K562 (cell line): ENCODE data around the gene MAP3K14. TPM values are rescaled to one million over a fixed set of nuclear protein-coding genes. Genes with fewer than 3 reads are reported as not detected.
A peak's percentile ranks its signal among the peaks of the same experiment; 100 is the strongest.

Experiments
- ATAC-seq: fragments of 200-7000 bp; cut with Tn5 transposase; 3 replicates; pipeline ENCODE4 v1.9.1; 2020; ENCODE audit warnings: moderate library complexity
- BruUV-seq: library from RNA; stranded (reverse); fragments of 400-500 nt; replicated peaks from 2 replicates; lab custom pipeline; 2021; lab: Mats Ljungman, UMichigan
- CTCF ChIA-PET: fragments of 300-600 bp; formaldehyde crosslinking; extraction: SDS; loops from one replicate; lab custom pipeline; 2021; ENCODE audit warnings: low intra/inter-chr PET ratio; lab: Yijun Ruan, JAX
- POLR2A ChIA-PET: fragments of 300-600, 350-650 bp; sonication (Branson Sonifier 250); formaldehyde crosslinking; extraction: SDS; loops from one replicate; lab custom pipeline; 2021; ENCODE audit warnings: antibody characterized with exemption, inconsistent platforms; lab: Yijun Ruan, JAX
- DNase-seq, 4 experiments: peaks; one replicate each; pipeline versions ENCODE4 v3.0.0 to v3.0.0-alpha.2; 2011 to 2018; ENCODE audit warnings: low spot score in 3 of 4, mixed read lengths in 3 of 4; ENCODE audit errors: extremely low read depth in 1 of 4
- FAIRE-seq: peaks from 2 replicates; lab custom pipeline; 2011; peaks lifted over from hg19 to GRCh38; lab: Jason Lieb, UNC
- H2AFZ ChIP-seq: 2 replicates; pipeline ENCODE4 v1.6.0; 2011; ENCODE audit warnings: low read depth, low read length, control low read depth, inconsistent platforms
- H3K27ac ChIP-seq: fragments of 200-600 bp; 3 replicates; pipeline ENCODE4 v1.8.0; 2011; ENCODE audit warnings: low read depth, mild to moderate bottlenecking, control low read depth, inconsistent platforms, low read length, moderate library complexity, mixed read lengths; ENCODE audit errors: extremely low read depth
- H3K27me3 ChIP-seq, 2 experiments: fragments of 300-600 bp in 1 of 2; 2 replicates in 1 of 2; 3 replicates in 1 of 2; pipeline versions ENCODE4 v1.6.0 to v1.8.0; 2011; ENCODE audit warnings: inconsistent platforms in 2 of 2, low read length in 2 of 2, mild to moderate bottlenecking in 1 of 2, mixed read lengths in 1 of 2, moderate library complexity in 1 of 2; ENCODE audit not compliant: control insufficient read depth in 2 of 2, insufficient read depth in 2 of 2
- H3K36me3 ChIP-seq: fragments of 300-600 bp; 3 replicates; pipeline ENCODE4 v1.8.0; 2011; ENCODE audit warnings: mild to moderate bottlenecking, low read length, inconsistent platforms; ENCODE audit not compliant: control insufficient read depth, insufficient read depth
- H3K4me1 ChIP-seq, 2 experiments: fragments of 200-600 bp in 1 of 2; replicated peaks in 1 of 2; 2 replicates in 1 of 2; 3 replicates in 1 of 2; pipeline versions ENCODE4 v1.5.1 to v1.8.0; 2011; ENCODE audit warnings: inconsistent platforms in 2 of 2, low read length in 2 of 2, mild to moderate bottlenecking in 1 of 2, mixed read lengths in 1 of 2, moderate library complexity in 1 of 2; ENCODE audit not compliant: control insufficient read depth in 2 of 2, insufficient read depth in 2 of 2
- H3K4me2 ChIP-seq: 2 replicates; pipeline ENCODE4 v1.6.1; 2011; ENCODE audit warnings: low read length, control low read depth, inconsistent platforms, mixed read lengths; ENCODE audit not compliant: insufficient read depth
- H3K4me3 ChIP-seq: fragments of 200-600 bp; sonication (generic), shearing (Covaris generic); 2 replicates; pipeline ENCODE4 v1.5.1; 2016; ENCODE audit warnings: control low read depth, inconsistent platforms
- H3K79me2 ChIP-seq: fragments of 200-600 bp; 3 replicates; pipeline ENCODE4 v1.8.0; 2011; ENCODE audit warnings: low read length, inconsistent platforms; ENCODE audit not compliant: control insufficient read depth, insufficient read depth
- H3K9ac ChIP-seq, 2 experiments: 2 replicates each; pipeline versions ENCODE4 v1.6.0 to v1.6.1; 2011; ENCODE audit warnings: low read depth in 2 of 2, low read length in 2 of 2, control low read depth in 1 of 2, inconsistent platforms in 1 of 2, mild to moderate bottlenecking in 1 of 2, mixed read lengths in 1 of 2; ENCODE audit not compliant: insufficient read depth in 1 of 2
- H3K9me1 ChIP-seq: one replicate; pipeline ENCODE4 v1.6.0; 2011; ENCODE audit warnings: inconsistent platforms, mild to moderate bottlenecking, low read length, moderate library complexity; ENCODE audit not compliant: control insufficient read depth, insufficient read depth
- H3K9me3 ChIP-seq: replicated peaks from 2 replicates; pipeline ENCODE4 v1.5.1; 2011; ENCODE audit warnings: low read depth, low read length, inconsistent platforms; ENCODE audit not compliant: control insufficient read depth, insufficient read depth
- H4K20me1 ChIP-seq: replicated peaks from 2 replicates; pipeline ENCODE4 v1.6.1; 2011; ENCODE audit warnings: low read length, inconsistent platforms, mixed read lengths; ENCODE audit not compliant: control insufficient read depth, insufficient read depth
- CREM ChIP-seq: IDR thresholded peaks from 2 replicates; pipeline ENCODE4 v1.6.1; 2014; ENCODE audit warnings: antibody characterized with exemption, low read depth
- KDM1A ChIP-seq, 2 experiments: fragments of 450-650 bp; IDR thresholded peaks; 2 replicates each; pipeline ENCODE4 v1.6.1; 2016; ENCODE audit warnings: mild to moderate bottlenecking in 2 of 2
- RBM25 ChIP-seq: fragments of 200-400 bp; formaldehyde crosslinking; IDR thresholded peaks from 2 replicates; pipeline ENCODE4 v1.6.1; 2018; ENCODE audit warnings: low read length, low read depth, moderate library complexity; ENCODE audit not compliant: severe bottlenecking
- TEAD1 ChIP-seq, 2 experiments: fragments of 450-650 bp in 1 of 2; sonication (generic) in 1 of 2; formaldehyde crosslinking; IDR thresholded peaks; 2 replicates each; pipeline versions ENCODE4 v1.4.0 to v1.8.0; 2020 to 2022; ENCODE audit warnings: mild to moderate bottlenecking in 2 of 2, missing genetic modification reagents in 1 of 2
- WHSC1 ChIP-seq: IDR thresholded peaks from one replicate; pipeline ENCODE4 v1.6.1; 2012; ENCODE audit warnings: low read length, control low read depth, inconsistent platforms
- WGBS: fragments of 100-300 bp; shearing (Covaris generic); methylation state at CpG from one replicate; pipeline ENCODE4 v1.1.6; 2016; ENCODE audit warnings: low coverage, mixed read lengths; ENCODE audit not compliant: insufficient coverage; ENCODE audit errors: missing lambda C conversion rate; 5-methylcytosine and 5-hydroxymethylcytosine counted together
- in situ Hi-C: fragments of 300-500 bp; cut with MboI; formaldehyde crosslinking; loops from 4 replicates; pipeline ENCODE4 v1.15.0; 2018; ENCODE audit warnings: inconsistent platforms, mixed read lengths
- intact Hi-C: fragments of 100-400 bp; cut with micrococcal nuclease; formaldehyde crosslinking; loops from 2 replicates; pipeline ENCODE4 v1.14.2; 2022
- polyA plus RNA-seq, 8 experiments: library from polyadenylated mRNA; depleted of rRNA in 4 of 8; stranded (reverse) in 5 of 8; unstranded in 3 of 8; fragments of >200 nt; fragmentation: Nextera tagmentation in 2 of 8; fragmentation: Illumina TruSeq in 1 of 8; extraction: Ambion mirVana in 2 of 8; extraction: Trizol in 1 of 8; gene quantifications; 2 replicates each; pipeline versions ENCODE4 v1.2.1 to v1.2.3, GENCODE V29; 2011 to 2014; ENCODE audit warnings: inconsistent platforms in 1 of 8, missing spikeins in 1 of 8
- total RNA-seq, 7 experiments: library from RNA; depleted of rRNA in 6 of 7; stranded (reverse); fragments of >200 nt in 6 of 7; fragmentation: Illumina TruSeq in 2 of 7; extraction: Trizol in 2 of 7; gene quantifications; 2 replicates each; pipeline versions ENCODE4 v1.2.1 to v1.2.3, GENCODE V29; 2011 to 2021; ENCODE audit warnings: low replicate concordance in 1 of 7
- TF ChIP-seq, protein P1 (sequence below): sonication (generic); formaldehyde crosslinking; IDR thresholded peaks from 2 replicates; pipeline ENCODE4 v1.8.1; 2022; ENCODE audit warnings: missing genetic modification reagents
- TF ChIP-seq, protein P2 (sequence below), 2 experiments: fragments of 450-650 bp in 1 of 2; sonication (generic) in 1 of 2; formaldehyde crosslinking in 1 of 2; IDR thresholded peaks; 2 replicates each; pipeline versions ENCODE4 v1.7.1 to v1.9.0; 2016 to 2022; ENCODE audit warnings: inconsistent platforms in 1 of 2, mild to moderate bottlenecking in 1 of 2, missing genetic modification reagents in 1 of 2
- TF ChIP-seq, protein P3 (sequence below): sonication (generic); formaldehyde crosslinking; IDR thresholded peaks from 2 replicates; pipeline ENCODE4 v1.8.0; 2022; ENCODE audit warnings: mild to moderate bottlenecking, missing genetic modification reagents, borderline replicate concordance

MAP3K14 gene
- total and polyA plus RNA-seq, 9 of the 15 experiments (the other 6 are each of a cell fraction or from before 2014, with no cell fraction given) = 0.45 to 8.7 (median 3.2) TPM

GRCh38 chr17:45320349-45320930, 3.6 kb upstream of the MAP3K14 start:
- DNase-seq (no peak), ATAC-seq (no peak), FAIRE-seq (no peak)
- H2AFZ ChIP-seq = peak overlapping the region; percentile 71; the same call in 1 of the 2 replicates
- intact Hi-C loops (no loop called here), in situ Hi-C loops (no loop called here)
- peaks cover 12% of the 10 kb centered on the region for H3K79me2 ChIP-seq
- CTCF ChIA-PET = no interaction called here
- peak overlapping the region; percentile 59 for H3K4me2 ChIP-seq
- no peak overlapping the region for H3K4me3 ChIP-seq
- no peaks in the 10 kb centered on the region for H3K9me3 ChIP-seq
- peaks cover 49 to 58% of the 10 kb centered on the region in 2 experiments for H3K4me1 ChIP-seq
- 55% methylated on average over 5 of the region's 5 CpGs for WGBS
- H3K36me3 ChIP-seq = no peaks in the 10 kb centered on the region
- H4K20me1 ChIP-seq = peaks cover 9% of the 10 kb centered on the region; the same call in 1 of the 2 replicates
- H3K9me1 ChIP-seq = no peaks in the 10 kb centered on the region
- peak overlapping the region in 1 of 2 experiments; percentile 20; a peak in 1 of 4 replicates for H3K9ac ChIP-seq
- H3K27me3 ChIP-seq = no peaks in the 10 kb centered on the region
- no TSS peak for BruUV-seq
- POLR2A ChIA-PET = interaction anchor here (1.0 to 1.2 kb wide), 2 partner anchors 15 to 91 kb away, joined by 3 to 5 read pairs; no protein-coding TSS in a partner anchor
- peak overlapping the region; percentile 55 for H3K27ac ChIP-seq
- TF ChIP-seq WHSC1 (no peak), TEAD1 (CRISPR knock-in tag; IDR thresholded peaks at IDR 0.05) (0 out of 4 replicates have a peak, but pooled peaks of 1 of the 2 experiments have one; percentile 36), KDM1A (IDR thresholded peaks at IDR 0.05) (peak in 1 of 2 experiments; percentile 21; a peak in 1 of 4 replicates), RBM25 (peak; percentile 52), CREM (no peak)
- TF ChIP-seq, protein P1, sequence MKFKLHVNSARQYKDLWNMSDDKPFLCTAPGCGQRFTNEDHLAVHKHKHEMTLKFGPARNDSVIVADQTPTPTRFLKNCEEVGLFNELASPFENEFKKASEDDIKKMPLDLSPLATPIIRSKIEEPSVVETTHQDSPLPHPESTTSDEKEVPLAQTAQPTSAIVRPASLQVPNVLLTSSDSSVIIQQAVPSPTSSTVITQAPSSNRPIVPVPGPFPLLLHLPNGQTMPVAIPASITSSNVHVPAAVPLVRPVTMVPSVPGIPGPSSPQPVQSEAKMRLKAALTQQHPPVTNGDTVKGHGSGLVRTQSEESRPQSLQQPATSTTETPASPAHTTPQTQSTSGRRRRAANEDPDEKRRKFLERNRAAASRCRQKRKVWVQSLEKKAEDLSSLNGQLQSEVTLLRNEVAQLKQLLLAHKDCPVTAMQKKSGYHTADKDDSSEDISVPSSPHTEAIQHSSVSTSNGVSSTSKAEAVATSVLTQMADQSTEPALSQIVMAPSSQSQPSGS (CRISPR knock-in tag) = no peak
- TF ChIP-seq, protein P2, sequence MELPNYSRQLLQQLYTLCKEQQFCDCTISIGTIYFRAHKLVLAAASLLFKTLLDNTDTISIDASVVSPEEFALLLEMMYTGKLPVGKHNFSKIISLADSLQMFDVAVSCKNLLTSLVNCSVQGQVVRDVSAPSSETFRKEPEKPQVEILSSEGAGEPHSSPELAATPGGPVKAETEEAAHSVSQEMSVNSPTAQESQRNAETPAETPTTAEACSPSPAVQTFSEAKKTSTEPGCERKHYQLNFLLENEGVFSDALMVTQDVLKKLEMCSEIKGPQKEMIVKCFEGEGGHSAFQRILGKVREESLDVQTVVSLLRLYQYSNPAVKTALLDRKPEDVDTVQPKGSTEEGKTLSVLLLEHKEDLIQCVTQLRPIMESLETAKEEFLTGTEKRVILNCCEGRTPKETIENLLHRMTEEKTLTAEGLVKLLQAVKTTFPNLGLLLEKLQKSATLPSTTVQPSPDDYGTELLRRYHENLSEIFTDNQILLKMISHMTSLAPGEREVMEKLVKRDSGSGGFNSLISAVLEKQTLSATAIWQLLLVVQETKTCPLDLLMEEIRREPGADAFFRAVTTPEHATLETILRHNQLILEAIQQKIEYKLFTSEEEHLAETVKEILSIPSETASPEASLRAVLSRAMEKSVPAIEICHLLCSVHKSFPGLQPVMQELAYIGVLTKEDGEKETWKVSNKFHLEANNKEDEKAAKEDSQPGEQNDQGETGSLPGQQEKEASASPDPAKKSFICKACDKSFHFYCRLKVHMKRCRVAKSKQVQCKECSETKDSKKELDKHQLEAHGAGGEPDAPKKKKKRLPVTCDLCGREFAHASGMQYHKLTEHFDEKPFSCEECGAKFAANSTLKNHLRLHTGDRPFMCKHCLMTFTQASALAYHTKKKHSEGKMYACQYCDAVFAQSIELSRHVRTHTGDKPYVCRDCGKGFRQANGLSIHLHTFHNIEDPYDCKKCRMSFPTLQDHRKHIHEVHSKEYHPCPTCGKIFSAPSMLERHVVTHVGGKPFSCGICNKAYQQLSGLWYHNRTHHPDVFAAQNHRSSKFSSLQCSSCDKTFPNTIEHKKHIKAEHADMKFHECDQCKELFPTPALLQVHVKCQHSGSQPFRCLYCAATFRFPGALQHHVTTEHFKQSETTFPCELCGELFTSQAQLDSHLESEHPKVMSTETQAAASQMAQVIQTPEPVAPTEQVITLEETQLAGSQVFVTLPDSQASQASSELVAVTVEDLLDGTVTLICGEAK (IDR thresholded peaks at IDR 0.05) = 0 out of 2 replicates have a peak, but pooled peaks have one; percentile 12
- TF ChIP-seq, protein P2 (CRISPR knock-in tag; IDR thresholded peaks at IDR 0.05) = no peak
- TF ChIP-seq, protein P3, sequence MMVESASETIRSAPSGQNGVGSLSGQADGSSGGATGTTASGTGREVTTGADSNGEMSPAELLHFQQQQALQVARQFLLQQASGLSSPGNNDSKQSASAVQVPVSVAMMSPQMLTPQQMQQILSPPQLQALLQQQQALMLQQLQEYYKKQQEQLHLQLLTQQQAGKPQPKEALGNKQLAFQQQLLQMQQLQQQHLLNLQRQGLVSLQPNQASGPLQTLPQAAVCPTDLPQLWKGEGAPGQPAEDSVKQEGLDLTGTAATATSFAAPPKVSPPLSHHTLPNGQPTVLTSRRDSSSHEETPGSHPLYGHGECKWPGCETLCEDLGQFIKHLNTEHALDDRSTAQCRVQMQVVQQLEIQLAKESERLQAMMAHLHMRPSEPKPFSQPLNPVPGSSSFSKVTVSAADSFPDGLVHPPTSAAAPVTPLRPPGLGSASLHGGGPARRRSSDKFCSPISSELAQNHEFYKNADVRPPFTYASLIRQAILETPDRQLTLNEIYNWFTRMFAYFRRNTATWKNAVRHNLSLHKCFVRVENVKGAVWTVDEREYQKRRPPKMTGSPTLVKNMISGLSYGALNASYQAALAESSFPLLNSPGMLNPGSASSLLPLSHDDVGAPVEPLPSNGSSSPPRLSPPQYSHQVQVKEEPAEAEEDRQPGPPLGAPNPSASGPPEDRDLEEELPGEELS (CRISPR knock-in tag) = no peak
